H1 (cell line): ENCODE data around the gene HMHB1.

Experiments used
- CHD1 ChIP-seq: IDR thresholded peaks from 2 replicates; pipeline ENCODE4 v1.6.1; 2012; ENCODE audit warnings: low read depth, low read length, improper control_type of control experiment
- CTCF ChIP-seq, 3 experiments: IDR thresholded peaks; 1 replicate in 2 of 3; 2 replicates in 1 of 3; pipeline versions ENCODE4 v1.5.1 to v1.6.1; 2011; ENCODE audit warnings: low read length in 3 of 3, mild to moderate bottlenecking in 3 of 3, inconsistent platforms in 2 of 3, low read depth in 1 of 3, moderate library complexity in 1 of 3; ENCODE audit not compliant: insufficient read depth in 1 of 3; ENCODE audit errors: control extremely low read depth in 1 of 3
- EGR1 ChIP-seq: IDR thresholded peaks from 2 replicates; pipeline ENCODE4 v1.6.1; 2011; ENCODE audit warnings: low read depth, low read length, borderline replicate concordance
- GABPA ChIP-seq: IDR thresholded peaks from 2 replicates; pipeline ENCODE4 v1.6.1; 2011; ENCODE audit warnings: mild to moderate bottlenecking, low read length, moderate library complexity, borderline replicate concordance; ENCODE audit not compliant: insufficient read depth
- HDAC2 ChIP-seq, 2 experiments: fragments of 300-600 bp in 1 of 2; sonication (generic) in 1 of 2; IDR thresholded peaks; 2 replicates each; pipeline ENCODE4 v1.6.1; 2011 to 2012; ENCODE audit warnings: low read depth in 2 of 2, low read length in 2 of 2, mild to moderate bottlenecking in 2 of 2, moderate library complexity in 2 of 2, borderline replicate concordance in 1 of 2, inconsistent platforms in 1 of 2

- TF ChIP-seq EGR1, result no peak
- no peak for TF ChIP-seq CHD1
- no peak for TF ChIP-seq CTCF (IDR thresholded peaks at IDR 0.05; ENCODE audit: control extremely low read depth in 1 of 3, insufficient read depth in 1 of 3, low read depth in 1 of 3, low read length in 3 of 3)
- no peak for TF ChIP-seq GABPA
- TF ChIP-seq HDAC2 (IDR thresholded peaks at IDR 0.05; ENCODE audit: borderline replicate concordance in 1 of 2, low read depth in 2 of 2, low read length in 2 of 2), result no peak
These were observed 11.2 kb upstream of the HMHB1 start for GRCh38 chr5:143800715-143801114.
